ENCODE results near the gene MPI. TPM values are rescaled to one million over a fixed set of nuclear protein-coding genes. Genes with fewer than 3 reads are reported as not detected.

MPI gene
- total and polyA plus RNA-seq, 10 of the 15 experiments (the other 5 are each of a cell fraction or from before 2014, with no cell fraction given) = 35.6 to 93.9 (median 44.1) TPM

DNA sequence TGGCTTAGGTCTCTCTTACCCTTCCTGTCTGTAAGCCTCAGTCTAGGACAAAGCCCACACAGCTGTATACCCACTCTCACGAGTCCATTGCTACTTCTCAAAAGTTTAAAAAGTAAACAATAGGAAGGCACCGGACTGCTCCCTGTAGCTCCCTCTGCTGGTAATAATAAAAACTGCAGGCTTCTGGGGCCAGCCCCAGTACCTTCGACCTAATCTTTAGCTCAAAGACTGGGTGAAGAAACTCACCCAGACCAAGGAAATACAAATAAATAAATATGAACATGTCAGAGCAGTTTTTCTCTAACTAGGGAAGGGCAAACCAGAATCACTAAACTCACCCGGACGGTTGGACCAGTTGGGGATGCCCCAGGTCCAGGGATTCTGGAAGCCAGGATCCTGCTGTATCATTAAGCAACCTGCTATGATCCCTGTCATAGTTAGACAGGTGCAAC, 11.8 kb downstream of the MPI start:
- ChIA-PET SMC1A (ENCODE audit: uncharacterized antibody, unreplicated experiment) (interaction anchor here (0.6 to 4.9 kb wide), 35 partner anchors 8 to 260 kb away, joined by 3 to 52 read pairs (median 6); partner anchors contain the start of genes MPI, SCAMP5 and ULK3), CTCF (interaction anchor here (0.6 to 8.9 kb wide), 58 partner anchors 9 to 303 kb away, joined by 3 to 129 read pairs (median 8); partner anchors contain the start of genes CSK, LMAN1L, MPI and RPP25), RAD21 (ENCODE audit: unreplicated experiment) (interaction anchor here (0.6 to 5.4 kb wide), 44 partner anchors 10 to 302 kb away, joined by 3 to 53 read pairs (median 4); partner anchors contain the start of genes CLK3, COX5A, SCAMP2 and ULK3), POLR2A (interaction anchor here (0.6 to 1.9 kb wide), 13 partner anchors 10 to 124 kb away, joined by 3 to 8 read pairs (median 4); partner anchors contain the start of gene ULK3)
- Histone ChIP-seq H3K9ac (ENCODE audit: control insufficient read depth, insufficient read depth, low read length) (no peak overlapping the region), H3K27me3 (replicated peaks in 1 of 2; ENCODE audit: control insufficient read depth in 2 of 2, insufficient read depth in 2 of 2, low read length in 1 of 2) (no peaks in the 10 kb centered on the region), H4K20me1 (ENCODE audit: control insufficient read depth, insufficient read depth) (no peaks in the 10 kb centered on the region), H3K36me3 (ENCODE audit: control insufficient read depth in 2 of 2, insufficient read depth in 2 of 2, low read length in 1 of 2) (peaks cover 12 to 20% of the 10 kb centered on the region in 2 experiments; a peak in 3 of 4 replicates), H3K4me1 (ENCODE audit: control insufficient read depth, insufficient read depth, low read length) (peaks cover 8% of the 10 kb centered on the region), H2AFZ (ENCODE audit: control insufficient read depth, low read depth, low read length) (no peak overlapping the region), H3K4me2 (ENCODE audit: control insufficient read depth, insufficient read depth) (no peak overlapping the region), H3K27ac (ENCODE audit: control insufficient read depth, insufficient read depth) (no peak overlapping the region), H3K79me2 (ENCODE audit: control insufficient read depth, insufficient read depth, low read length) (peaks cover 15% of the 10 kb centered on the region), H3K4me3 (no peak overlapping the region), H3K9me3 (replicated peaks; ENCODE audit: control insufficient read depth, insufficient read depth, low read length) (no peaks in the 10 kb centered on the region)
- DNase-seq (ENCODE audit: low read depth, low spot score) (no peak), FAIRE-seq (peak; percentile 18), ATAC-seq (peak; percentile 67)
- WGBS (ENCODE audit: insufficient coverage, insufficient replicate concordance, low lambda C conversion rate, missing lambda C conversion rate) = 19% methylated on average over 5 of the region's 5 CpGs
- no TSS peak for BruUV-seq (replicated peaks)
- in situ Hi-C loops (cut with MboI) = no loop called here
- intact Hi-C loops (cut with micrococcal nuclease; ENCODE audit: unreplicated experiment) = loop anchor here (5.0 kb wide), 3 partner anchors 44 to 129 kb away; partner anchors contain the start of gene ULK3
- TF ChIP-seq FOXK2 (IDR thresholded peaks at IDR 0.05) = no peak
- TF ChIP-seq MEF2B (IDR thresholded peaks at IDR 0.05; ENCODE audit: partially characterized antibody, poor library complexity, severe bottlenecking) = no peak
- TF ChIP-seq BMI1 (IDR thresholded peaks at IDR 0.05; ENCODE audit: borderline replicate concordance) = no peak
- TF ChIP-seq, protein P1, sequence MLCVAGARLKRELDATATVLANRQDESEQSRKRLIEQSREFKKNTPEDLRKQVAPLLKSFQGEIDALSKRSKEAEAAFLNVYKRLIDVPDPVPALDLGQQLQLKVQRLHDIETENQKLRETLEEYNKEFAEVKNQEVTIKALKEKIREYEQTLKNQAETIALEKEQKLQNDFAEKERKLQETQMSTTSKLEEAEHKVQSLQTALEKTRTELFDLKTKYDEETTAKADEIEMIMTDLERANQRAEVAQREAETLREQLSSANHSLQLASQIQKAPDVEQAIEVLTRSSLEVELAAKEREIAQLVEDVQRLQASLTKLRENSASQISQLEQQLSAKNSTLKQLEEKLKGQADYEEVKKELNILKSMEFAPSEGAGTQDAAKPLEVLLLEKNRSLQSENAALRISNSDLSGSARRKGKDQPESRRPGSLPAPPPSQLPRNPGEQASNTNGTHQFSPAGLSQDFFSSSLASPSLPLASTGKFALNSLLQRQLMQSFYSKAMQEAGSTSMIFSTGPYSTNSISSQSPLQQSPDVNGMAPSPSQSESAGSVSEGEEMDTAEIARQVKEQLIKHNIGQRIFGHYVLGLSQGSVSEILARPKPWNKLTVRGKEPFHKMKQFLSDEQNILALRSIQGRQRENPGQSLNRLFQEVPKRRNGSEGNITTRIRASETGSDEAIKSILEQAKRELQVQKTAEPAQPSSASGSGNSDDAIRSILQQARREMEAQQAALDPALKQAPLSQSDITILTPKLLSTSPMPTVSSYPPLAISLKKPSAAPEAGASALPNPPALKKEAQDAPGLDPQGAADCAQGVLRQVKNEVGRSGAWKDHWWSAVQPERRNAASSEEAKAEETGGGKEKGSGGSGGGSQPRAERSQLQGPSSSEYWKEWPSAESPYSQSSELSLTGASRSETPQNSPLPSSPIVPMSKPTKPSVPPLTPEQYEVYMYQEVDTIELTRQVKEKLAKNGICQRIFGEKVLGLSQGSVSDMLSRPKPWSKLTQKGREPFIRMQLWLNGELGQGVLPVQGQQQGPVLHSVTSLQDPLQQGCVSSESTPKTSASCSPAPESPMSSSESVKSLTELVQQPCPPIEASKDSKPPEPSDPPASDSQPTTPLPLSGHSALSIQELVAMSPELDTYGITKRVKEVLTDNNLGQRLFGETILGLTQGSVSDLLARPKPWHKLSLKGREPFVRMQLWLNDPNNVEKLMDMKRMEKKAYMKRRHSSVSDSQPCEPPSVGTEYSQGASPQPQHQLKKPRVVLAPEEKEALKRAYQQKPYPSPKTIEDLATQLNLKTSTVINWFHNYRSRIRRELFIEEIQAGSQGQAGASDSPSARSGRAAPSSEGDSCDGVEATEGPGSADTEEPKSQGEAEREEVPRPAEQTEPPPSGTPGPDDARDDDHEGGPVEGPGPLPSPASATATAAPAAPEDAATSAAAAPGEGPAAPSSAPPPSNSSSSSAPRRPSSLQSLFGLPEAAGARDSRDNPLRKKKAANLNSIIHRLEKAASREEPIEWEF (IDR thresholded peaks at IDR 0.05; ENCODE audit: insufficient replicate concordance, low read depth, low read length) = no peak
- TF ChIP-seq RAD21 (IDR thresholded peaks at IDR 0.05; ENCODE audit: insufficient read depth, low read depth, low read length) = peak; percentile 68
- TF ChIP-seq NBN (IDR thresholded peaks at IDR 0.05) = no peak
- TF ChIP-seq, protein P2, sequence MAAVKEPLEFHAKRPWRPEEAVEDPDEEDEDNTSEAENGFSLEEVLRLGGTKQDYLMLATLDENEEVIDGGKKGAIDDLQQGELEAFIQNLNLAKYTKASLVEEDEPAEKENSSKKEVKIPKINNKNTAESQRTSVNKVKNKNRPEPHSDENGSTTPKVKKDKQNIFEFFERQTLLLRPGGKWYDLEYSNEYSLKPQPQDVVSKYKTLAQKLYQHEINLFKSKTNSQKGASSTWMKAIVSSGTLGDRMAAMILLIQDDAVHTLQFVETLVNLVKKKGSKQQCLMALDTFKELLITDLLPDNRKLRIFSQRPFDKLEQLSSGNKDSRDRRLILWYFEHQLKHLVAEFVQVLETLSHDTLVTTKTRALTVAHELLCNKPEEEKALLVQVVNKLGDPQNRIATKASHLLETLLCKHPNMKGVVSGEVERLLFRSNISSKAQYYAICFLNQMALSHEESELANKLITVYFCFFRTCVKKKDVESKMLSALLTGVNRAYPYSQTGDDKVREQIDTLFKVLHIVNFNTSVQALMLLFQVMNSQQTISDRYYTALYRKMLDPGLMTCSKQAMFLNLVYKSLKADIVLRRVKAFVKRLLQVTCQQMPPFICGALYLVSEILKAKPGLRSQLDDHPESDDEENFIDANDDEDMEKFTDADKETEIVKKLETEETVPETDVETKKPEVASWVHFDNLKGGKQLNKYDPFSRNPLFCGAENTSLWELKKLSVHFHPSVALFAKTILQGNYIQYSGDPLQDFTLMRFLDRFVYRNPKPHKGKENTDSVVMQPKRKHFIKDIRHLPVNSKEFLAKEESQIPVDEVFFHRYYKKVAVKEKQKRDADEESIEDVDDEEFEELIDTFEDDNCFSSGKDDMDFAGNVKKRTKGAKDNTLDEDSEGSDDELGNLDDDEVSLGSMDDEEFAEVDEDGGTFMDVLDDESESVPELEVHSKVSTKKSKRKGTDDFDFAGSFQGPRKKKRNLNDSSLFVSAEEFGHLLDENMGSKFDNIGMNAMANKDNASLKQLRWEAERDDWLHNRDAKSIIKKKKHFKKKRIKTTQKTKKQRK (IDR thresholded peaks at IDR 0.05; ENCODE audit: low read depth, low read length) = no peak
- TF ChIP-seq, protein P3, sequence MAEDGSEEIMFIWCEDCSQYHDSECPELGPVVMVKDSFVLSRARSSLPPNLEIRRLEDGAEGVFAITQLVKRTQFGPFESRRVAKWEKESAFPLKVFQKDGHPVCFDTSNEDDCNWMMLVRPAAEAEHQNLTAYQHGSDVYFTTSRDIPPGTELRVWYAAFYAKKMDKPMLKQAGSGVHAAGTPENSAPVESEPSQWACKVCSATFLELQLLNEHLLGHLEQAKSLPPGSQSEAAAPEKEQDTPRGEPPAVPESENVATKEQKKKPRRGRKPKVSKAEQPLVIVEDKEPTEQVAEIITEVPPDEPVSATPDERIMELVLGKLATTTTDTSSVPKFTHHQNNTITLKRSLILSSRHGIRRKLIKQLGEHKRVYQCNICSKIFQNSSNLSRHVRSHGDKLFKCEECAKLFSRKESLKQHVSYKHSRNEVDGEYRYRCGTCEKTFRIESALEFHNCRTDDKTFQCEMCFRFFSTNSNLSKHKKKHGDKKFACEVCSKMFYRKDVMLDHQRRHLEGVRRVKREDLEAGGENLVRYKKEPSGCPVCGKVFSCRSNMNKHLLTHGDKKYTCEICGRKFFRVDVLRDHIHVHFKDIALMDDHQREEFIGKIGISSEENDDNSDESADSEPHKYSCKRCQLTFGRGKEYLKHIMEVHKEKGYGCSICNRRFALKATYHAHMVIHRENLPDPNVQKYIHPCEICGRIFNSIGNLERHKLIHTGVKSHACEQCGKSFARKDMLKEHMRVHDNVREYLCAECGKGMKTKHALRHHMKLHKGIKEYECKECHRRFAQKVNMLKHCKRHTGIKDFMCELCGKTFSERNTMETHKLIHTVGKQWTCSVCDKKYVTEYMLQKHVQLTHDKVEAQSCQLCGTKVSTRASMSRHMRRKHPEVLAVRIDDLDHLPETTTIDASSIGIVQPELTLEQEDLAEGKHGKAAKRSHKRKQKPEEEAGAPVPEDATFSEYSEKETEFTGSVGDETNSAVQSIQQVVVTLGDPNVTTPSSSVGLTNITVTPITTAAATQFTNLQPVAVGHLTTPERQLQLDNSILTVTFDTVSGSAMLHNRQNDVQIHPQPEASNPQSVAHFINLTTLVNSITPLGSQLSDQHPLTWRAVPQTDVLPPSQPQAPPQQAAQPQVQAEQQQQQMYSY (CRISPR knock-in tag; IDR thresholded peaks at IDR 0.05) = no peak

All from GM12878 (cell line).